IMR-90 (cell line): Measurements from ENCODE around the gene YARS2. TPM values are rescaled to one million over a fixed set of nuclear protein-coding genes. Genes with fewer than 3 reads are reported as not detected.

ENCODE experiments used
- ATAC-seq: fragments of 200-7000 bp; cut with Tn5 transposase; 2 replicates; pipeline ENCODE4 v1.9.1; 2020; ENCODE audit warnings: low read depth, mild to moderate bottlenecking, moderate library complexity
- BruUV-seq: library from RNA; stranded (reverse); fragments of 400-500 nt; replicated peaks from 2 replicates; lab custom pipeline; 2021; lab: Mats Ljungman, UMichigan
- CTCF ChIA-PET: fragments of 300-600 bp; formaldehyde crosslinking; extraction: SDS; loops from one replicate; lab custom pipeline; 2021; ENCODE audit warnings: antibody characterized with exemption; lab: Yijun Ruan, JAX
- POLR2A ChIA-PET: fragments of 300-600 bp; sonication (Branson Sonifier 250); formaldehyde crosslinking; loops from one replicate; lab custom pipeline; 2022; ENCODE audit warnings: antibody characterized with exemption; ENCODE audit not compliant: unreplicated experiment; lab: Charles Lee
- DNase-seq: peaks from one replicate; pipeline ENCODE4 v3.0.0; 2013
- H2AFZ ChIP-seq: replicated peaks from 2 replicates; pipeline ENCODE3; 2013; ENCODE audit warnings: low read length, mild to moderate bottlenecking; ENCODE audit not compliant: poor library complexity
- H2AK5ac ChIP-seq: 2 replicates; pipeline ENCODE4 v1.6.1; 2013; ENCODE audit warnings: low read depth, low read length, inconsistent platforms
- H2AK9ac ChIP-seq: replicated peaks from 2 replicates; pipeline ENCODE3; 2013; ENCODE audit warnings: mild to moderate bottlenecking, low read depth, low read length, moderate library complexity; ENCODE audit not compliant: poor library complexity
- H2BK120ac ChIP-seq: 2 replicates; pipeline ENCODE4 v1.6.1; 2013; ENCODE audit warnings: low read depth, low read length, inconsistent platforms
- H2BK15ac ChIP-seq: 3 replicates; pipeline ENCODE4 v1.6.1; 2013; ENCODE audit warnings: low read depth, low read length, inconsistent platforms
- H2BK20ac ChIP-seq: 2 replicates; pipeline ENCODE4 v1.6.1; 2013; ENCODE audit warnings: low read depth, mild to moderate bottlenecking, inconsistent platforms, low read length, moderate library complexity
- H2BK5ac ChIP-seq: 2 replicates; pipeline ENCODE4 v1.6.1; 2013; ENCODE audit warnings: mild to moderate bottlenecking, low read depth, low read length, inconsistent platforms; ENCODE audit not compliant: poor library complexity, severe bottlenecking
- H3K14ac ChIP-seq: replicated peaks from 2 replicates; pipeline ENCODE4 v1.6.1; 2013; ENCODE audit warnings: low read depth, low read length, inconsistent platforms
- H3K18ac ChIP-seq: 2 replicates; pipeline ENCODE4 v1.6.1; 2013; ENCODE audit warnings: low read depth, low read length, control low read depth
- H3K23ac ChIP-seq: 2 replicates; pipeline ENCODE4 v1.6.1; 2013; ENCODE audit warnings: low read depth, low read length, inconsistent platforms
- H3K27ac ChIP-seq: 2 replicates; pipeline ENCODE4 v1.5.1; 2013; ENCODE audit warnings: mild to moderate bottlenecking, control low read depth, low read length; ENCODE audit not compliant: insufficient read depth
- H3K27me3 ChIP-seq: 2 replicates; pipeline ENCODE4 v1.6.1; 2013; ENCODE audit warnings: low read length; ENCODE audit not compliant: control insufficient read depth, insufficient read depth
- H3K36me3 ChIP-seq: 2 replicates; pipeline ENCODE4 v1.6.1; 2013; ENCODE audit warnings: low read length, mixed read lengths; ENCODE audit not compliant: control insufficient read depth, insufficient read depth
- H3K4ac ChIP-seq: 2 replicates; pipeline ENCODE4 v1.6.1; 2013; ENCODE audit warnings: low read depth, low read length, inconsistent platforms
- H3K4me1 ChIP-seq: 2 replicates; pipeline ENCODE4 v1.6.1; 2013; ENCODE audit warnings: low read length, mixed read lengths; ENCODE audit not compliant: control insufficient read depth, insufficient read depth
- H3K4me2 ChIP-seq: 2 replicates; pipeline ENCODE4 v1.6.1; 2013; ENCODE audit warnings: low read depth, mild to moderate bottlenecking, control low read depth, low read length, moderate library complexity
- H3K4me3 ChIP-seq: 2 replicates; pipeline ENCODE4 v1.5.1; 2013; ENCODE audit warnings: low read depth, mild to moderate bottlenecking, control low read depth, low read length, moderate library complexity; ENCODE audit not compliant: insufficient read depth
- H3K56ac ChIP-seq: 2 replicates; pipeline ENCODE4 v1.6.1; 2013; ENCODE audit warnings: low read length, inconsistent platforms; ENCODE audit not compliant: insufficient read depth; ENCODE audit errors: extremely low read depth
- H3K79me1 ChIP-seq, 2 experiments: 2 replicates each; pipeline ENCODE4 v1.6.1; 2013; ENCODE audit warnings: low read length in 2 of 2, inconsistent platforms in 1 of 2, low read depth in 1 of 2
- H3K9ac ChIP-seq: 2 replicates; pipeline ENCODE4 v1.6.1; 2013; ENCODE audit warnings: low read depth, low read length, control low read depth
- H3K9me1 ChIP-seq: 2 replicates; pipeline ENCODE4 v1.6.1; 2013; ENCODE audit warnings: low read length, inconsistent platforms; ENCODE audit not compliant: insufficient read depth
- H3K9me3 ChIP-seq: 2 replicates; pipeline ENCODE4 v1.6.1; 2013; ENCODE audit warnings: low read length; ENCODE audit not compliant: control insufficient read depth, insufficient read depth
- H4K20me1 ChIP-seq: 2 replicates; pipeline ENCODE4 v1.6.1; 2013; ENCODE audit warnings: low read length, inconsistent platforms; ENCODE audit not compliant: insufficient read depth
- H4K5ac ChIP-seq: 2 replicates; pipeline ENCODE4 v1.6.1; 2013; ENCODE audit warnings: mild to moderate bottlenecking, low read depth, low read length, control low read depth
- H4K8ac ChIP-seq, 2 experiments: 2 replicates each; pipeline ENCODE4 v1.6.1; 2013; ENCODE audit warnings: low read depth in 2 of 2, low read length in 2 of 2, control low read depth in 1 of 2, inconsistent platforms in 1 of 2
- H4K91ac ChIP-seq: 2 replicates; pipeline ENCODE4 v1.6.1; 2013; ENCODE audit warnings: low read depth, low read length, inconsistent platforms; ENCODE audit not compliant: insufficient read depth
- BHLHE40 ChIP-seq: fragments of 150-350 bp; IDR thresholded peaks from 2 replicates; pipeline ENCODE4 v1.6.1; 2016; ENCODE audit warnings: mild to moderate bottlenecking, low read depth, low read length
- CHD1 ChIP-seq: IDR thresholded peaks from 2 replicates; pipeline ENCODE4 v1.6.1; 2012; ENCODE audit warnings: low read depth, low read length, improper control_type of control experiment
- CTCF ChIP-seq: conservative IDR thresholded peaks from 2 replicates; pipeline ENCODE4 v1.5.1; 2012; ENCODE audit warnings: mild to moderate bottlenecking, low read depth, low read length, improper control_type of control experiment
- ELK1 ChIP-seq: fragments of 150-350 bp; IDR thresholded peaks from 2 replicates; pipeline ENCODE4 v1.6.1; 2016; ENCODE audit warnings: low read depth, mild to moderate bottlenecking, low read length, moderate library complexity, borderline replicate concordance
- FOS ChIP-seq: fragments of 150-350 bp; IDR thresholded peaks from 2 replicates; pipeline ENCODE4 v1.6.1; 2016; ENCODE audit warnings: low read depth, low read length
- MAFK ChIP-seq: IDR thresholded peaks from 2 replicates; pipeline ENCODE4 v1.6.1; 2012; ENCODE audit warnings: low read depth, low read length, improper control_type of control experiment
- MAZ ChIP-seq: IDR thresholded peaks from 2 replicates; pipeline ENCODE4 v1.6.1; 2012; ENCODE audit warnings: low read depth, mild to moderate bottlenecking, low read length, improper control_type of control experiment, moderate library complexity, borderline replicate concordance
- MXI1 ChIP-seq: IDR thresholded peaks from 2 replicates; pipeline ENCODE4 v1.6.1; 2012; ENCODE audit warnings: low read depth, mild to moderate bottlenecking, low read length, moderate library complexity, borderline replicate concordance
- NFE2L2 ChIP-seq: fragments of 150-350 bp; IDR thresholded peaks from 2 replicates; pipeline ENCODE4 v1.6.1; 2016; ENCODE audit warnings: low read depth, mild to moderate bottlenecking, low read length
- POLR2A ChIP-seq: IDR thresholded peaks from 2 replicates; pipeline ENCODE4 v1.6.1; 2012; ENCODE audit warnings: mild to moderate bottlenecking, low read depth, low read length
- RAD21 ChIP-seq: IDR thresholded peaks from 2 replicates; pipeline ENCODE4 v1.6.1; 2012; ENCODE audit warnings: low read length, improper control_type of control experiment
- RCOR1 ChIP-seq: IDR thresholded peaks from 2 replicates; pipeline ENCODE4 v1.6.1; 2012; ENCODE audit warnings: mild to moderate bottlenecking, low read length, improper control_type of control experiment; ENCODE audit not compliant: insufficient replicate concordance
- RFX5 ChIP-seq: IDR thresholded peaks from 2 replicates; pipeline ENCODE4 v1.8.0; 2012; ENCODE audit warnings: low read depth, mild to moderate bottlenecking, low read length, moderate library complexity
- SMC3 ChIP-seq: fragments of 150-350 bp; IDR thresholded peaks from 2 replicates; pipeline ENCODE4 v1.6.1; 2016; ENCODE audit warnings: low read depth, mild to moderate bottlenecking, antibody characterized with exemption, low read length, moderate library complexity
- USF2 ChIP-seq: fragments of 150-350 bp; IDR thresholded peaks from 2 replicates; pipeline ENCODE4 v1.6.1; 2017; ENCODE audit warnings: mild to moderate bottlenecking, antibody characterized with exemption, low read length, low read depth
- WGBS, 2 experiments: methylation state at CpG; one replicate each; pipeline versions ENCODE4 v1.1.5 to v1.1.7; 2013; ENCODE audit warnings: missing lambda C conversion rate in 2 of 2; ENCODE audit not compliant: insufficient read length in 1 of 2; ENCODE audit errors: extremely low coverage in 2 of 2; 5-methylcytosine and 5-hydroxymethylcytosine counted together
- dilution Hi-C: fragments of 300-500 bp; cut with HindIII; formaldehyde crosslinking; loops from one replicate; pipeline ENCODE4 v1.14.3; 2018; ENCODE audit warnings: low sequenced_read_pairs; ENCODE audit not compliant: unreplicated experiment
- in situ Hi-C: fragments of 300-500 bp; cut with MboI; formaldehyde crosslinking; loops from 3 replicates; pipeline ENCODE4 v1.14.3; 2019; ENCODE audit warnings: low sequenced_read_pairs, inconsistent platforms, mixed read lengths
- intact Hi-C: fragments of 100-400 bp; cut with micrococcal nuclease; formaldehyde crosslinking; loops from 2 replicates; pipeline ENCODE4 v1.10.0; 2022
- polyA plus RNA-seq, 3 experiments: library from polyadenylated mRNA; depleted of rRNA; stranded (reverse); fragments of >200 nt; gene quantifications; 2 replicates each; pipeline ENCODE4 v1.2.3, GENCODE V29; 2012; ENCODE audit warnings: low replicate concordance in 1 of 3
- total RNA-seq: library from RNA; depleted of rRNA; stranded (reverse); fragments of >200 nt; gene quantifications from 2 replicates; pipeline ENCODE4 v1.2.3, GENCODE V29; 2012

The YARS2 gene
- total and polyA plus RNA-seq, 2 of the 4 experiments (the other 2 are of a cell fraction), result 15.3 to 26.9 TPM

GRCh38 chr12:32753605-32754004 lies 2.1 kb downstream of the YARS2 start:
- dilution Hi-C loops (no loop called here), in situ Hi-C loops (no loop called here), intact Hi-C loops (loop anchor here (10.0 kb wide), 1 partner anchor 1099 kb away; the partner anchor contains the start of gene ETFBKMT)
- H3K27ac ChIP-seq, result no peak overlapping the region
- no peak overlapping the region; the same call in 1 of the 2 replicates for H3K9ac ChIP-seq
- ATAC-seq (no peak), DNase-seq (no peak)
- BruUV-seq, result no TSS peak
- H3K14ac ChIP-seq, result no peak overlapping the region
- no peak overlapping the region for H3K56ac ChIP-seq
- CTCF ChIA-PET, result no interaction called here
- H3K4me3 ChIP-seq, result no peak overlapping the region
- H2BK120ac ChIP-seq, result no peak overlapping the region
- no peak overlapping the region for H2AFZ ChIP-seq
- H3K4ac ChIP-seq, result no peak overlapping the region
- H3K36me3 ChIP-seq, result peaks cover 19% of the 10 kb centered on the region
- POLR2A ChIA-PET, result no interaction called here
- H3K23ac ChIP-seq, result 0 out of 2 replicates have a peak overlapping the region, but pooled peaks have one; percentile 33
- peaks cover 8 to 24% of the 10 kb centered on the region in 2 experiments for H3K79me1 ChIP-seq
- H2AK9ac ChIP-seq, result no peak overlapping the region
- H4K20me1 ChIP-seq, result no peaks in the 10 kb centered on the region; the same call in 1 of the 2 replicates
- peak overlapping the region; percentile 34; the same call in 1 of the 2 replicates for H3K4me2 ChIP-seq
- no peaks in the 10 kb centered on the region for H3K9me3 ChIP-seq
- 80% methylated on average over 2 of the region's 4 CpGs; no CpG with 5 or more reads in 1 of the 2 experiments for WGBS, 2 experiments
- H2BK15ac ChIP-seq, result no peak overlapping the region
- H2BK20ac ChIP-seq, result no peak overlapping the region
- H3K4me1 ChIP-seq, result peaks cover 5% of the 10 kb centered on the region; the same call in 1 of the 2 replicates
- H2BK5ac ChIP-seq, result no peak overlapping the region
- no peak overlapping the region for H4K91ac ChIP-seq
- no peak overlapping the region for H3K18ac ChIP-seq
- H4K5ac ChIP-seq, result no peak overlapping the region
- H4K8ac ChIP-seq, result no peak overlapping the region
- H3K9me1 ChIP-seq, result no peaks in the 10 kb centered on the region
- TF ChIP-seq NFE2L2 (no peak), BHLHE40 (no peak), RAD21 (no peak), MAZ (no peak), USF2 (no peak), ELK1 (no peak), MAFK (no peak), CHD1 (no peak), POLR2A (no peak), SMC3 (no peak), RFX5 (no peak), FOS (no peak), RCOR1 (no peak), CTCF (no peak), MXI1 (no peak)
- no peaks in the 10 kb centered on the region for H3K27me3 ChIP-seq
- H2AK5ac ChIP-seq, result no peak overlapping the region
